A673 (cell line): ENCODE measurements around the gene MROH9. TPM values are rescaled to one million over a fixed set of nuclear protein-coding genes. Genes with fewer than 3 reads are reported as not detected.
"Not testable (repeated sequence)": the region's sequence is repeated elsewhere in the genome, so short reads cannot be mapped to it uniquely, and the experiment has no call there.

Experiments used
- BruUV-seq: library from RNA; stranded (reverse); fragments of 400-500 nt; replicated peaks from 2 replicates; lab custom pipeline; 2021; lab: Mats Ljungman, UMichigan
- CTCF ChIA-PET: fragments of 300-600 bp; sonication (Branson Sonifier 250); formaldehyde crosslinking; loops from one replicate; lab custom pipeline; 2022; ENCODE audit warnings: antibody characterized with exemption; lab: Charles Lee
- POLR2A ChIA-PET: fragments of 300-600 bp; sonication (Branson Sonifier 250); formaldehyde crosslinking; loops from one replicate; lab custom pipeline; 2022; ENCODE audit warnings: antibody characterized with exemption; ENCODE audit not compliant: low non-redundant PET; lab: Charles Lee
- DNase-seq: peaks from one replicate; pipeline ENCODE4 v3.0.0-alpha.2; 2015; ENCODE audit warnings: low spot score
- H3K27ac ChIP-seq: fragments of 200-600 bp; sonication (generic); 2 replicates; pipeline ENCODE4 v1.5.1; 2016; ENCODE audit warnings: mixed run types, low read depth, mild to moderate bottlenecking, mixed read lengths, antibody characterized with exemption, low read length; ENCODE audit not compliant: poor library complexity, severe bottlenecking
- H3K27me3 ChIP-seq: fragments of 200-600 bp; sonication (generic); replicated peaks from 2 replicates; pipeline ENCODE4 v1.6.1; 2017; ENCODE audit warnings: mixed run types, low read depth, mild to moderate bottlenecking, mixed read lengths, antibody characterized with exemption, low read length; ENCODE audit not compliant: insufficient read depth, poor library complexity
- H3K36me3 ChIP-seq: fragments of 200-600 bp; sonication (generic); 2 replicates; pipeline ENCODE4 v1.6.1; 2016; ENCODE audit warnings: mixed run types, mild to moderate bottlenecking, mixed read lengths, antibody characterized with exemption, low read length; ENCODE audit not compliant: insufficient read depth, poor library complexity, severe bottlenecking
- H3K4me1 ChIP-seq: fragments of 200-600 bp; sonication (generic); 2 replicates; pipeline ENCODE4 v1.6.1; 2017; ENCODE audit warnings: mixed run types, mild to moderate bottlenecking, mixed read lengths, antibody characterized with exemption, low read length; ENCODE audit not compliant: insufficient read depth, poor library complexity, severe bottlenecking
- H3K4me3 ChIP-seq: fragments of 200-600 bp; sonication (generic); 2 replicates; pipeline ENCODE4 v1.5.1; 2016; ENCODE audit warnings: low read depth, mixed run types, mild to moderate bottlenecking, mixed read lengths, low read length; ENCODE audit not compliant: poor library complexity, severe bottlenecking
- H3K9me3 ChIP-seq: fragments of 200-600 bp; sonication (generic); 2 replicates; pipeline ENCODE4 v1.6.1; 2016; ENCODE audit warnings: mixed run types, low read depth, mild to moderate bottlenecking, mixed read lengths, antibody characterized with exemption, low read length; ENCODE audit not compliant: poor library complexity, severe bottlenecking
- EZH2 ChIP-seq: fragments of 200-600 bp; sonication (generic); IDR thresholded peaks from 2 replicates; pipeline ENCODE4 v1.6.1; 2017; ENCODE audit warnings: borderline replicate concordance, low read depth, mild to moderate bottlenecking, mixed read lengths, antibody characterized with exemption, low read length; ENCODE audit not compliant: poor library complexity, severe bottlenecking
- intact Hi-C: fragments of 100-400 bp; cut with micrococcal nuclease; formaldehyde crosslinking; loops from one replicate; pipeline ENCODE4 v1.10.0; 2022; ENCODE audit not compliant: unreplicated experiment
- total RNA-seq: library from RNA; stranded (reverse); gene quantifications from 2 replicates; pipeline ENCODE4 v1.2.3, GENCODE V29; 2021
- TF ChIP-seq, protein P1 (sequence below): fragments of 300-800, 200-600 bp; sonication (generic); conservative IDR thresholded peaks from 2 replicates; pipeline ENCODE4 v1.5.1; 2017; ENCODE audit warnings: low read depth, mild to moderate bottlenecking, antibody characterized with exemption, low read length, moderate library complexity, mixed read lengths

MROH9 gene
- total RNA-seq, 1 experiment from 2014 or later = not detected

DNA sequence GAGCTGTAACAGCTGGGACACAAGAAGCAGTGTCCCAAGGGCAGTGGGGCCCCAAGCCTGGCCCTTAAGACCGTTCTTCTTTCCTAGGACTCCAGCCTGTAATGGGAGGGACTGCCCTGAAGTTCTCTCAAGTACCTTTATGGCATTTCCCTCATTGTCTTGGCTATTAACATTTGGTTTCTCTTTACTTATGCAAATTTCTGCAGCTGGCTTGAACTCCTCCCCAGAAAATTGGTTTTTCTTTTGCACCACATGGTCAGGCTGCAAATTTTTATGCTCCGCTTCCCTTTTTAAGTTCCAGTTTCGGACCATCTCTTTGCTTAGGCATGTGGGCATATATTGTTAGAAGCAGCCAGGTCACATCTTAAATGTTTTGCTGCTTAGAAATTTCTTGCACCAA lies 3.1 kb upstream of the MROH9 start:
- no TSS peak for BruUV-seq
- intact Hi-C loops = no loop called here
- POLR2A ChIA-PET = no interaction called here

GRCh38 chr1:170938281-170938680 lies 2.9 kb downstream of the MROH9 start:
- ChIA-PET POLR2A (no interaction called here), CTCF (no interaction called here)
- no TSS peak for BruUV-seq
- Histone ChIP-seq H3K4me3 (no peak overlapping the region), H3K4me1 (no peaks in the 10 kb centered on the region), H3K36me3 (no peaks in the 10 kb centered on the region), H3K27me3 (peaks cover 11% of the 10 kb centered on the region), H3K9me3 (no peaks in the 10 kb centered on the region), H3K27ac (no peak overlapping the region)
- TF ChIP-seq EZH2 = no peak
- TF ChIP-seq, protein P1, sequence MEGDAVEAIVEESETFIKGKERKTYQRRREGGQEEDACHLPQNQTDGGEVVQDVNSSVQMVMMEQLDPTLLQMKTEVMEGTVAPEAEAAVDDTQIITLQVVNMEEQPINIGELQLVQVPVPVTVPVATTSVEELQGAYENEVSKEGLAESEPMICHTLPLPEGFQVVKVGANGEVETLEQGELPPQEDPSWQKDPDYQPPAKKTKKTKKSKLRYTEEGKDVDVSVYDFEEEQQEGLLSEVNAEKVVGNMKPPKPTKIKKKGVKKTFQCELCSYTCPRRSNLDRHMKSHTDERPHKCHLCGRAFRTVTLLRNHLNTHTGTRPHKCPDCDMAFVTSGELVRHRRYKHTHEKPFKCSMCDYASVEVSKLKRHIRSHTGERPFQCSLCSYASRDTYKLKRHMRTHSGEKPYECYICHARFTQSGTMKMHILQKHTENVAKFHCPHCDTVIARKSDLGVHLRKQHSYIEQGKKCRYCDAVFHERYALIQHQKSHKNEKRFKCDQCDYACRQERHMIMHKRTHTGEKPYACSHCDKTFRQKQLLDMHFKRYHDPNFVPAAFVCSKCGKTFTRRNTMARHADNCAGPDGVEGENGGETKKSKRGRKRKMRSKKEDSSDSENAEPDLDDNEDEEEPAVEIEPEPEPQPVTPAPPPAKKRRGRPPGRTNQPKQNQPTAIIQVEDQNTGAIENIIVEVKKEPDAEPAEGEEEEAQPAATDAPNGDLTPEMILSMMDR = no peak
- intact Hi-C loops = no loop called here
- no peak for DNase-seq

More for the DNA sequence above, 3.1 kb upstream of the MROH9 start:
- H3K27me3 ChIP-seq = peaks cover 8% of the 10 kb centered on the region
- H3K27ac ChIP-seq = no peak overlapping the region
- no peaks in the 10 kb centered on the region for H3K36me3 ChIP-seq
- no peak for TF ChIP-seq EZH2
- TF ChIP-seq, protein P1 = no peak
- DNase-seq = no peak
- H3K4me1 ChIP-seq = no peaks in the 10 kb centered on the region
- CTCF ChIA-PET = no interaction called here
- H3K9me3 ChIP-seq = no peaks in the 10 kb centered on the region
- no peak overlapping the region for H3K4me3 ChIP-seq

- peaks cover 13% of the 10 kb centered on the region for H3K27me3 ChIP-seq
- no peak for DNase-seq
- H3K36me3 ChIP-seq = no peaks in the 10 kb centered on the region
- no peaks in the 10 kb centered on the region for H3K4me1 ChIP-seq
- intact Hi-C loops = no loop called here
- no peak overlapping the region for H3K27ac ChIP-seq
- CTCF ChIA-PET = no interaction called here
- TF ChIP-seq EZH2 = no peak
- TF ChIP-seq, protein P1 = no peak
- H3K9me3 ChIP-seq = no peaks in the 10 kb centered on the region
- BruUV-seq = no TSS peak
- no peak overlapping the region for H3K4me3 ChIP-seq
- POLR2A ChIA-PET = no interaction called here
Observed at GRCh38 chr1:170939476-170939875, 4.1 kb downstream of the MROH9 start.

GRCh38 chr1:170951744-170952143 lies 16.4 kb downstream of the MROH9 start:
- H3K4me3 ChIP-seq, H3K4me1 ChIP-seq, POLR2A ChIA-PET, CTCF ChIA-PET, H3K27me3 ChIP-seq, H3K9me3 ChIP-seq, H3K36me3 ChIP-seq, intact Hi-C loops, BruUV-seq, H3K27ac ChIP-seq, DNase-seq: not testable (repeated sequence)
